HUES64 (cell line): ENCODE measurements around the gene TAS2R10.

Experiments used
- H3K27ac ChIP-seq: 2 replicates; pipeline ENCODE4 v1.7.0; 2013; ENCODE audit warnings: low read depth, low read length, inconsistent platforms
- H3K27me3 ChIP-seq: 2 replicates; pipeline ENCODE4 v1.6.1; 2013; ENCODE audit warnings: mild to moderate bottlenecking, low read length; ENCODE audit not compliant: insufficient read depth
- H3K36me3 ChIP-seq: 2 replicates; pipeline ENCODE4 v1.6.1; 2013; ENCODE audit warnings: mild to moderate bottlenecking, low read length; ENCODE audit not compliant: insufficient read depth
- H3K4me1 ChIP-seq: 2 replicates; pipeline ENCODE4 v1.6.1; 2013; ENCODE audit warnings: mild to moderate bottlenecking, low read length, moderate library complexity; ENCODE audit not compliant: insufficient read depth
- H3K4me3 ChIP-seq: 2 replicates; pipeline ENCODE4 v1.5.1; 2013; ENCODE audit warnings: mild to moderate bottlenecking, low read length, moderate library complexity
- H3K9ac ChIP-seq: 2 replicates; pipeline ENCODE4 v1.6.1; 2013; ENCODE audit warnings: mild to moderate bottlenecking, low read depth, low read length
- H3K9me3 ChIP-seq: 2 replicates; pipeline ENCODE4 v1.6.1; 2013; ENCODE audit warnings: low read depth, low read length; ENCODE audit not compliant: insufficient read depth
- WGBS: fragments of 150-250, 120-280 bp; methylation state at CpG from one replicate; pipeline ENCODE4 v1.1.7; 2013; ENCODE audit warnings: missing lambda C conversion rate; 5-methylcytosine and 5-hydroxymethylcytosine counted together

Gene TAS2R10

DNA sequence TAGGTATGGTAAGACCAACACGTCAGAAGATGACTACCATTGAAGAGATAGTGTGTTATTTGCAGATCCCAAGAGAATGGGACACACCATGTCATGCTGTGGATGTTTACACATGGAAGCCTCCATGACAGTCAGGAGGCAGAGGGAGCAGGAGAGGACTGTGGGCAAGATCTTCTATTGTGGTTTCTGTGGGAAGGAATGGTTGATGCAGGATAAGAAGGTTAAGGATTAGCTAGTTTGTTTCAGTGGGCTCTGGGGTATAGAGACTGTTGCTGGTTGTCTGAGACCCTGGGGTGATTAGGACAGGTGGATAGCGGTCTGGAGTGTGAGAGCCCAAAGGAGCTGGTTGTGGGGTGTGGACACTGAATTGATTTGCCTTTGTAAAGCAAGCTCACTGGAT, 47.1 kb downstream of the TAS2R10 start:
- no peak overlapping the region for H3K27ac ChIP-seq
- H3K9ac ChIP-seq = no peak overlapping the region
- no peaks in the 10 kb centered on the region for H3K36me3 ChIP-seq
- 85% methylated on average over 2 of the region's 2 CpGs for WGBS
- H3K4me1 ChIP-seq = no peaks in the 10 kb centered on the region
- no peaks in the 10 kb centered on the region for H3K27me3 ChIP-seq
- no peak overlapping the region for H3K4me3 ChIP-seq
- no peaks in the 10 kb centered on the region for H3K9me3 ChIP-seq
